ENCODE results near the gene TUSC7. TPM values are rescaled to one million over a fixed set of nuclear protein-coding genes. Genes with fewer than 3 reads are reported as not detected.

The TUSC7 gene
- total RNA-seq = not detected in 2 replicates

DNA sequence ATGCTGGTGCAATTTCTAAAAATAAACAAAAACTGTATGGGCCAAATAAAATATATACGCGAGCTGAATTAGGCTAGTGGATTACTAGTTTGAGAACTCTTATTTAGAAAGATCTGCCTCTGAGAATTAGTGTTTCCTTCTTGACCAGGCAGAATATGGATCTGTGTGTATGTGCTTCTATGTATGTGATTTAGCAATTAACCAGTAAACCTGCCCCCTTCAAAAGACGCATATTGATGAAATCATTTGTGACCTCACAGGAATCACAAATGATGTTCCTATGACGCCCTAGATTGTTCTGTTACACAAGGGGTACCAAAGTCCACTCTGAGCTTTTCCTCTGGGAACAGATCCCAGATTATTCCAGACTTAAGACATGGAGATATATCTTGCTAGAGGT, at the start of gene TUSC7:
Gene TUSC7, plus strand, starts transcription at position 301 of the 400 bp plus-strand sequence.

Data from subcutaneous preadipocyte (primary cell).